ENCODE measurements around the gene DSCAM. TPM values are rescaled to one million over a fixed set of nuclear protein-coding genes. Genes with fewer than 3 reads are reported as not detected.

DSCAM gene
- total RNA-seq, 1 donor from 2014 or later, result not detected

GRCh38 chr21:40792691-40793456 lies 54.1 kb downstream of the DSCAM start:
- TF ChIP-seq POLR2AphosphoS5 (IDR thresholded peaks at IDR 0.05; ENCODE audit: insufficient read depth in 1 of 2, low read depth in 1 of 2) (no peak), POLR2A (IDR thresholded peaks at IDR 0.05) (no peak)
- TF ChIP-seq, protein P1, sequence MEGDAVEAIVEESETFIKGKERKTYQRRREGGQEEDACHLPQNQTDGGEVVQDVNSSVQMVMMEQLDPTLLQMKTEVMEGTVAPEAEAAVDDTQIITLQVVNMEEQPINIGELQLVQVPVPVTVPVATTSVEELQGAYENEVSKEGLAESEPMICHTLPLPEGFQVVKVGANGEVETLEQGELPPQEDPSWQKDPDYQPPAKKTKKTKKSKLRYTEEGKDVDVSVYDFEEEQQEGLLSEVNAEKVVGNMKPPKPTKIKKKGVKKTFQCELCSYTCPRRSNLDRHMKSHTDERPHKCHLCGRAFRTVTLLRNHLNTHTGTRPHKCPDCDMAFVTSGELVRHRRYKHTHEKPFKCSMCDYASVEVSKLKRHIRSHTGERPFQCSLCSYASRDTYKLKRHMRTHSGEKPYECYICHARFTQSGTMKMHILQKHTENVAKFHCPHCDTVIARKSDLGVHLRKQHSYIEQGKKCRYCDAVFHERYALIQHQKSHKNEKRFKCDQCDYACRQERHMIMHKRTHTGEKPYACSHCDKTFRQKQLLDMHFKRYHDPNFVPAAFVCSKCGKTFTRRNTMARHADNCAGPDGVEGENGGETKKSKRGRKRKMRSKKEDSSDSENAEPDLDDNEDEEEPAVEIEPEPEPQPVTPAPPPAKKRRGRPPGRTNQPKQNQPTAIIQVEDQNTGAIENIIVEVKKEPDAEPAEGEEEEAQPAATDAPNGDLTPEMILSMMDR (IDR thresholded peaks at IDR 0.05), result no peak
- H3K9me3 ChIP-seq, result no peaks in the 10 kb centered on the region
- H3K27me3 ChIP-seq, result no peaks in the 10 kb centered on the region
- no peak overlapping the region for H3K27ac ChIP-seq
- H3K36me3 ChIP-seq, result no peaks in the 10 kb centered on the region
- intact Hi-C loops (cut with DNase I), result no loop called here
- DNase-seq (ENCODE audit: extremely low spot score in 2 of 2), result no peak
- H3K4me1 ChIP-seq, result no peaks in the 10 kb centered on the region
- H3K4me3 ChIP-seq, result no peak overlapping the region

DNA sequence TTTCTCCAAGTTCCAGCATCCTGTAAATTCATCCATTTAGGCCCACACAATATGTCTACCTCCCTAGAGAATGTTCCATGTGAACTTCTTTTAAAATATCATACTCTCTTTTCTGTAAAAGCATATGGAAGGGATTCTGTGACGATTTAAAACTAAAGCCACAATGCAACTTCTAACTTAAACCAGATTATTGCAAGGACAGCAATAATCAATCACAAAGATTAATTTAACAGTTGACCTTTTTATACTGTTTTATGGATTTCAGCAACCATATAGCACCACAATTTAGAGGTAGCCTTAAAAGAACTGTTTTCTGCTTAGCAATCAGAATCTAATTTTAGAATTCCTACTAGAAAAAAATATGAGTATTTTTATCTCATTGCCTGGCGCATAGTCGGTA lies 58.3 kb downstream of the DSCAM start:
- no peaks in the 10 kb centered on the region for H3K4me1 ChIP-seq
- no peaks in the 10 kb centered on the region for H3K9me3 ChIP-seq
- TF ChIP-seq POLR2A (IDR thresholded peaks at IDR 0.05), result no peak
- TF ChIP-seq POLR2AphosphoS5 (IDR thresholded peaks at IDR 0.05; ENCODE audit: insufficient read depth in 1 of 2, low read depth in 1 of 2), result no peak
- TF ChIP-seq, protein P1 (IDR thresholded peaks at IDR 0.05), result no peak
- H3K27me3 ChIP-seq, result no peaks in the 10 kb centered on the region
- no peaks in the 10 kb centered on the region for H3K36me3 ChIP-seq
- H3K27ac ChIP-seq, result no peak overlapping the region
- no peak overlapping the region for H3K4me3 ChIP-seq
- no peak for DNase-seq (ENCODE audit: extremely low spot score in 2 of 2)
- intact Hi-C loops (cut with DNase I), result no loop called here

- no peak overlapping the region for H3K4me3 ChIP-seq
- H3K27ac ChIP-seq, result no peak overlapping the region
- no peaks in the 10 kb centered on the region for H3K27me3 ChIP-seq
- no peak for DNase-seq (ENCODE audit: extremely low spot score in 2 of 2)
- no peaks in the 10 kb centered on the region for H3K36me3 ChIP-seq
- H3K4me1 ChIP-seq, result no peaks in the 10 kb centered on the region
- intact Hi-C loops (cut with DNase I), result no loop called here
- TF ChIP-seq POLR2A (IDR thresholded peaks at IDR 0.05) (no peak), POLR2AphosphoS5 (IDR thresholded peaks at IDR 0.05; ENCODE audit: insufficient read depth in 1 of 2, low read depth in 1 of 2) (no peak)
- TF ChIP-seq, protein P1 (IDR thresholded peaks at IDR 0.05), result no peak
- H3K9me3 ChIP-seq, result no peaks in the 10 kb centered on the region
Observed at GRCh38 chr21:40783404-40783803, 63.6 kb downstream of the DSCAM start.

- H3K27ac ChIP-seq, result no peak overlapping the region
- H3K27me3 ChIP-seq, result no peaks in the 10 kb centered on the region
- TF ChIP-seq POLR2AphosphoS5 (IDR thresholded peaks at IDR 0.05; ENCODE audit: insufficient read depth in 1 of 2, low read depth in 1 of 2) (no peak), POLR2A (IDR thresholded peaks at IDR 0.05) (no peak)
- TF ChIP-seq, protein P1 (IDR thresholded peaks at IDR 0.05), result no peak
- DNase-seq (ENCODE audit: extremely low spot score in 2 of 2), result no peak
- no peaks in the 10 kb centered on the region for H3K36me3 ChIP-seq
- intact Hi-C loops (cut with DNase I), result no loop called here
- no peak overlapping the region for H3K4me3 ChIP-seq
- H3K9me3 ChIP-seq, result no peaks in the 10 kb centered on the region
- no peaks in the 10 kb centered on the region for H3K4me1 ChIP-seq
Observed at GRCh38 chr21:40770435-40771055, 76.4 kb downstream of the DSCAM start.

GRCh38 chr21:40769231-40769630 lies 77.7 kb downstream of the DSCAM start:
- Histone ChIP-seq H3K27me3 (no peaks in the 10 kb centered on the region), H3K4me3 (no peak overlapping the region), H3K4me1 (no peaks in the 10 kb centered on the region), H3K9me3 (no peaks in the 10 kb centered on the region), H3K27ac (no peak overlapping the region), H3K36me3 (no peaks in the 10 kb centered on the region)
- DNase-seq (ENCODE audit: extremely low spot score in 2 of 2), result no peak
- TF ChIP-seq POLR2AphosphoS5 (IDR thresholded peaks at IDR 0.05; ENCODE audit: insufficient read depth in 1 of 2, low read depth in 1 of 2) (no peak), POLR2A (IDR thresholded peaks at IDR 0.05) (no peak)
- TF ChIP-seq, protein P1 (IDR thresholded peaks at IDR 0.05), result no peak
- intact Hi-C loops (cut with DNase I), result no loop called here

All from vagina (tissue), 2 donors.